Activated CD8-positive, alpha-beta T cell treated with anti-CD3 and anti-CD28 coated beads for 36 hours (primary cell): ENCODE measurements around the gene SPATA6L. TPM values are rescaled to one million over a fixed set of nuclear protein-coding genes. Genes with fewer than 3 reads are reported as not detected.

ENCODE experiments used
- ATAC-seq: fragments of 200-7000 bp; cut with Tn5 transposase; one replicate; pipeline ENCODE4 v1.10.0; 2021; ENCODE audit warnings: mild to moderate bottlenecking, moderate library complexity
- CTCF ChIA-PET: fragments of 350-600 bp; sonication (Branson Sonifier 250); formaldehyde crosslinking; loops from one replicate; lab custom pipeline; 2021; ENCODE audit warnings: antibody characterized with exemption; lab: Charles Lee
- POLR2A ChIA-PET: fragments of 350-600 bp; sonication (Branson Sonifier 250); formaldehyde crosslinking; loops from one replicate; lab custom pipeline; 2021; ENCODE audit warnings: antibody characterized with exemption; lab: Charles Lee
- DNase-seq: peaks from one replicate; pipeline ENCODE4 v3.0.0-alpha.2; 2020
- H3K27ac Mint-ChIP-seq: one replicate; pipeline ENCODE4 v1.8.0; 2021; ENCODE audit warnings: mild to moderate bottlenecking, mixed read lengths
- H3K27me3 Mint-ChIP-seq: one replicate; pipeline ENCODE4 v1.8.0; 2021; ENCODE audit warnings: mixed read lengths
- H3K36me3 Mint-ChIP-seq: one replicate; pipeline ENCODE4 v1.8.0; 2021; ENCODE audit warnings: low read depth, mixed read lengths
- H3K4me1 Mint-ChIP-seq: one replicate; pipeline ENCODE4 v1.8.0; 2021; ENCODE audit warnings: low read depth, mixed read lengths
- H3K4me3 Mint-ChIP-seq: one replicate; pipeline ENCODE4 v1.8.0; 2021; ENCODE audit warnings: mild to moderate bottlenecking, moderate library complexity, mixed read lengths
- H3K9me3 Mint-ChIP-seq: one replicate; pipeline ENCODE4 v1.8.0; 2021; ENCODE audit warnings: mixed read lengths
- intact Hi-C: fragments of 100-400 bp; cut with micrococcal nuclease; formaldehyde crosslinking; loops from one replicate; pipeline ENCODE4 v1.10.0; 2022
- total RNA-seq, 2 experiments: library from RNA; stranded (reverse); gene quantifications; one replicate each; pipeline ENCODE4 v1.2.3, GENCODE V29; 2021
- TF ChIP-seq, protein P1 (sequence below): fragments of 200-600 bp; IDR thresholded peaks from one replicate; pipeline ENCODE4 v1.8.0; 2022; ENCODE audit warnings: antibody characterized with exemption, mild to moderate bottlenecking

SPATA6L gene
- total RNA-seq, 2 experiments from 2014 or later: 0.43 to 0.78 TPM

DNA sequence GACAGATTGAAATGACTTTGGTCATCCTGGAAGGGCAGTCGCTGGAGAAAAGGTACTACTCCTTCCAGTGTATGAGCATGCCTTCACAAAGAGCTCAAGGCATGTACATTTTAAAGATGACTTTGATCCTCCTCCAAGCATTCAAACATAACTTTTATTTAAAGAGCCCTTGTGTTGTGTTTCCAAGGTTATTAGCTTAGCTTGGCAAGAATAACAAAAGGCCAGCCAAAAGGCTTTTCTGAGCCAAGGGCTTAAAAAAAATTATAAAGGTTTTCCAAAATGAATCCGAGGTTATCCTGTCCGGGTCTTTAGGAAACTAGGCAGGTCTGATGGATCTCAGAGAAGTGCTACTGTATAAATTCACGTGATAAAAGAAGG is 75.2 kb downstream of the SPATA6L start:
- Mint-ChIP-seq H3K4me1 (peaks cover 14% of the 10 kb centered on the region), H3K27ac (no peak overlapping the region), H3K9me3 (no peaks in the 10 kb centered on the region), H3K4me3 (no peak overlapping the region), H3K36me3 (no peaks in the 10 kb centered on the region), H3K27me3 (no peaks in the 10 kb centered on the region)
- intact Hi-C loops: no loop called here
- ATAC-seq: no peak
- TF ChIP-seq, protein P1, sequence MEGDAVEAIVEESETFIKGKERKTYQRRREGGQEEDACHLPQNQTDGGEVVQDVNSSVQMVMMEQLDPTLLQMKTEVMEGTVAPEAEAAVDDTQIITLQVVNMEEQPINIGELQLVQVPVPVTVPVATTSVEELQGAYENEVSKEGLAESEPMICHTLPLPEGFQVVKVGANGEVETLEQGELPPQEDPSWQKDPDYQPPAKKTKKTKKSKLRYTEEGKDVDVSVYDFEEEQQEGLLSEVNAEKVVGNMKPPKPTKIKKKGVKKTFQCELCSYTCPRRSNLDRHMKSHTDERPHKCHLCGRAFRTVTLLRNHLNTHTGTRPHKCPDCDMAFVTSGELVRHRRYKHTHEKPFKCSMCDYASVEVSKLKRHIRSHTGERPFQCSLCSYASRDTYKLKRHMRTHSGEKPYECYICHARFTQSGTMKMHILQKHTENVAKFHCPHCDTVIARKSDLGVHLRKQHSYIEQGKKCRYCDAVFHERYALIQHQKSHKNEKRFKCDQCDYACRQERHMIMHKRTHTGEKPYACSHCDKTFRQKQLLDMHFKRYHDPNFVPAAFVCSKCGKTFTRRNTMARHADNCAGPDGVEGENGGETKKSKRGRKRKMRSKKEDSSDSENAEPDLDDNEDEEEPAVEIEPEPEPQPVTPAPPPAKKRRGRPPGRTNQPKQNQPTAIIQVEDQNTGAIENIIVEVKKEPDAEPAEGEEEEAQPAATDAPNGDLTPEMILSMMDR: no peak
- ChIA-PET POLR2A (no interaction called here), CTCF (interaction anchor here (1.7 to 3.2 kb wide), 2 partner anchors 10 to 18 kb away, joined by 4 to 10 read pairs; no protein-coding TSS in a partner anchor)
- DNase-seq: no peak

DNA sequence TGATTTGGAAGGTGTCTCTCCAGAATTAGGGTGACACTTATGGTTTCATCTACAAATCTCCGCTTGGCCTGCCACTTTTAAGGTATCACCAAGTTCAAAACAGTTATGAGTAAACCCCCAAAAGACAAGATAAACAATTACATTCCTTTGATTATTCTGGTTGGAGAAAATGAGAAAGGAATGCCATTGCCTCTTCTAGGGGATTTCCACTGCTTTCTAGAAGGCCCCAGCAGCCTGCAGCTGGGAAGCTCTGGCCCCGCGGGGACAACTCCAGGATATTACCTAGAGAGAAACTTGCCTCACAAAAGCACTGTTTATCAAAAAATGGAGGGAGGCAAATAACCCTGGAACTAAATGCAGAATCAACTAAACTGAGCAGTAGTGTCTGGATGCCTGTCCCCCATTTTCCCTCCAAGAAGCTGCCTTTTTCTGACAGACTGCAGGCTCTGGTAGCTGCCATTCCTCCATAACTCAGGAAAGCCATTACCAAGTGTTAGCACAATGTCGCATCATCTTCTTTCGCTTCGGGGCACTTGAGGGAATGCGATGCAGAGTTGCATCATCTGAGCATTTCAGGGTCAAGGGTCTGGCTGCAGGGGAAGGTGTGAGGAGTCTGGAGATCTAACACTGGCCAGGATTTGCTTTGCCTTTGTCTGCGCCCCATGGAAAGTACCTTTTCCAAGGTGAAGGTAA is 75.7 kb downstream of the SPATA6L start:
- CTCF ChIA-PET: interaction anchor here (1.7 to 3.2 kb wide), 2 partner anchors 10 to 17 kb away, joined by 4 to 10 read pairs; no protein-coding TSS in a partner anchor

DNA sequence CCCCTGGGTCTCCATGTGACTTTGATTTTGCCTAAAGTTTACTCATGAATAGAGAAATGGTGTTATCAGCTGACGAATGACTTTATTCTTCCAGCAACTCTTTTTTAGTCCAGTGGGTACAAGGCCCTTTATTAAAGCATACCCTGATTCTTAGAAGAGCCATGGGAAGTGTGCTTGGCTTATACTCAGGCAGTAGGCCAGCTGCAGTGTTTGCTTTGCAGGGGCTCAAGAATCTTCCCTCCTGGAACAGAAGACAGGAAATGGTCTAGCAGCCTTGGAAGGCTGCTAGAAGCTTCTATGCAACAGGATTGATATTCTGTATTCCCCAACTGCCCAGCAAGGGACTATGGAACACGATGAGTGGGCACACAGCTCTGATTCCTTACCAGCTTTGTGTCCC is 77.6 kb downstream of the SPATA6L start:
- POLR2A ChIA-PET: no interaction called here
- no peaks in the 10 kb centered on the region for H3K27me3 Mint-ChIP-seq
- ATAC-seq (no peak), DNase-seq (no peak)
- intact Hi-C loops: no loop called here
- CTCF ChIA-PET: interaction anchor here (1.4 to 3.2 kb wide), 2 partner anchors 16 kb away, joined by 3 to 10 read pairs; no protein-coding TSS in a partner anchor
- TF ChIP-seq, protein P1: no peak
- peaks cover 1% of the 10 kb centered on the region for H3K4me1 Mint-ChIP-seq
- no peaks in the 10 kb centered on the region for H3K36me3 Mint-ChIP-seq
- H3K4me3 Mint-ChIP-seq: no peak overlapping the region
- no peak overlapping the region for H3K27ac Mint-ChIP-seq
- H3K9me3 Mint-ChIP-seq: no peaks in the 10 kb centered on the region

More for the DNA sequence above, 75.7 kb downstream of the SPATA6L start:
- no peaks in the 10 kb centered on the region for H3K27me3 Mint-ChIP-seq
- ATAC-seq (no peak), DNase-seq (no peak)
- intact Hi-C loops: no loop called here
- POLR2A ChIA-PET: no interaction called here
- H3K4me1 Mint-ChIP-seq: peaks cover 10% of the 10 kb centered on the region
- H3K9me3 Mint-ChIP-seq: no peaks in the 10 kb centered on the region
- H3K4me3 Mint-ChIP-seq: no peak overlapping the region
- TF ChIP-seq, protein P1: no peak
- no peaks in the 10 kb centered on the region for H3K36me3 Mint-ChIP-seq
- no peak overlapping the region for H3K27ac Mint-ChIP-seq

DNA sequence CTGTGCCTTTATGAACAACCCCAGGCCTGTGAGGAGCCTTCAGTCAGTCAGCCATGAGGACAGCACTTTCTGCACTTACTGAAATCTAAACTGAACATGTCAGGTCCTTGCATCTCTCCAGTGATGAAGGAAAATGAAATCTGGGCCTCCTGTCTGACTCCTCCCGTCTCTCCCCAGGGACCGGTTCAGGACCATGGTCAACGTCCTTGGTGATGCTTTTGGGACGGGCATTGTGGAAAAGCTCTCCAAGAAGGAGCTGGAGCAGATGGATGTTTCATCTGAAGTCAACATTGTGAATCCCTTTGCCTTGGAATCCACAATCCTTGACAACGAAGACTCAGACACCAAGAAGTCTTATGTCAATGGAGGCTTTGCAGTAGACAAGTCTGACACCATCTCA is 81.1 kb downstream of the SPATA6L start:
- ATAC-seq: no peak
- TF ChIP-seq, protein P1: no peak
- Mint-ChIP-seq H3K4me1 (peaks cover 1% of the 10 kb centered on the region), H3K27ac (no peak overlapping the region), H3K36me3 (no peaks in the 10 kb centered on the region), H3K27me3 (no peaks in the 10 kb centered on the region), H3K9me3 (no peaks in the 10 kb centered on the region), H3K4me3 (no peak overlapping the region)
- CTCF ChIA-PET: no interaction called here
- intact Hi-C loops: no loop called here
- DNase-seq: no peak
- POLR2A ChIA-PET: no interaction called here

DNA sequence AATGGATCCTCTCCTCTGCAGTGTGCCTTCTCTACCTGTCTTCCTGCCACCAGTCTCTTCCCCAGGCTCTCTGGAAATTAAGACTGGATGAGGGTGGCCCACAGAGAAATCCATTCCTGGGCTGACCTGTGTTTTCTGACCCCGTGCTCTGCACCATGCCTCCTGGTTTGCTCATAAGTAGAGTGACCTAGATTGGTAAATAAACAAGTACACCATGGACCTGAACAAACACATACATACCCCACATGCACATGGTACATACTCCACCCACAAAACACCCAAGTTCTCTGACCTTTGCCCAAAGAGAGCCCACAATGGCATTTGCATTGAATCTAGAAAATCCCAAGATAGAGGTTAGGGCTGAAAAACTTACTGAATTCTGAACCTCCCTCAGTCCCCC is 81.6 kb downstream of the SPATA6L start:
- POLR2A ChIA-PET: no interaction called here

More for the DNA sequence above, 81.6 kb downstream of the SPATA6L start:
- Mint-ChIP-seq H3K9me3 (no peaks in the 10 kb centered on the region), H3K36me3 (no peaks in the 10 kb centered on the region), H3K27me3 (no peaks in the 10 kb centered on the region), H3K27ac (no peak overlapping the region), H3K4me3 (no peak overlapping the region), H3K4me1 (no peaks in the 10 kb centered on the region)
- CTCF ChIA-PET: no interaction called here
- intact Hi-C loops: no loop called here
- DNase-seq (no peak), ATAC-seq (no peak)
- TF ChIP-seq, protein P1: no peak
